Diencephalon (tissue), 1 donor: ENCODE results near the gene PTPN3. TPM values are rescaled to one million over a fixed set of nuclear protein-coding genes. Genes with fewer than 3 reads are reported as not detected.

Experiments
- small RNA-seq: library from RNA; depleted of rRNA; stranded (forward); fragments of <200 nt; gene quantifications from one replicate; pipeline ENCODE3, GENCODE V24; 2014
- total RNA-seq: library from RNA; depleted of rRNA; stranded (reverse); fragments of >200 nt; gene quantifications from one replicate; pipeline ENCODE4 v1.2.3, GENCODE V29; 2014

PTPN3 gene, protein sequence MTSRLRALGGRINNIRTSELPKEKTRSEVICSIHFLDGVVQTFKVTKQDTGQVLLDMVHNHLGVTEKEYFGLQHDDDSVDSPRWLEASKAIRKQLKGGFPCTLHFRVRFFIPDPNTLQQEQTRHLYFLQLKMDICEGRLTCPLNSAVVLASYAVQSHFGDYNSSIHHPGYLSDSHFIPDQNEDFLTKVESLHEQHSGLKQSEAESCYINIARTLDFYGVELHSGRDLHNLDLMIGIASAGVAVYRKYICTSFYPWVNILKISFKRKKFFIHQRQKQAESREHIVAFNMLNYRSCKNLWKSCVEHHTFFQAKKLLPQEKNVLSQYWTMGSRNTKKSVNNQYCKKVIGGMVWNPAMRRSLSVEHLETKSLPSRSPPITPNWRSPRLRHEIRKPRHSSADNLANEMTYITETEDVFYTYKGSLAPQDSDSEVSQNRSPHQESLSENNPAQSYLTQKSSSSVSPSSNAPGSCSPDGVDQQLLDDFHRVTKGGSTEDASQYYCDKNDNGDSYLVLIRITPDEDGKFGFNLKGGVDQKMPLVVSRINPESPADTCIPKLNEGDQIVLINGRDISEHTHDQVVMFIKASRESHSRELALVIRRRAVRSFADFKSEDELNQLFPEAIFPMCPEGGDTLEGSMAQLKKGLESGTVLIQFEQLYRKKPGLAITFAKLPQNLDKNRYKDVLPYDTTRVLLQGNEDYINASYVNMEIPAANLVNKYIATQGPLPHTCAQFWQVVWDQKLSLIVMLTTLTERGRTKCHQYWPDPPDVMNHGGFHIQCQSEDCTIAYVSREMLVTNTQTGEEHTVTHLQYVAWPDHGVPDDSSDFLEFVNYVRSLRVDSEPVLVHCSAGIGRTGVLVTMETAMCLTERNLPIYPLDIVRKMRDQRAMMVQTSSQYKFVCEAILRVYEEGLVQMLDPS
- total RNA-seq: 23.5 TPM

DNA sequence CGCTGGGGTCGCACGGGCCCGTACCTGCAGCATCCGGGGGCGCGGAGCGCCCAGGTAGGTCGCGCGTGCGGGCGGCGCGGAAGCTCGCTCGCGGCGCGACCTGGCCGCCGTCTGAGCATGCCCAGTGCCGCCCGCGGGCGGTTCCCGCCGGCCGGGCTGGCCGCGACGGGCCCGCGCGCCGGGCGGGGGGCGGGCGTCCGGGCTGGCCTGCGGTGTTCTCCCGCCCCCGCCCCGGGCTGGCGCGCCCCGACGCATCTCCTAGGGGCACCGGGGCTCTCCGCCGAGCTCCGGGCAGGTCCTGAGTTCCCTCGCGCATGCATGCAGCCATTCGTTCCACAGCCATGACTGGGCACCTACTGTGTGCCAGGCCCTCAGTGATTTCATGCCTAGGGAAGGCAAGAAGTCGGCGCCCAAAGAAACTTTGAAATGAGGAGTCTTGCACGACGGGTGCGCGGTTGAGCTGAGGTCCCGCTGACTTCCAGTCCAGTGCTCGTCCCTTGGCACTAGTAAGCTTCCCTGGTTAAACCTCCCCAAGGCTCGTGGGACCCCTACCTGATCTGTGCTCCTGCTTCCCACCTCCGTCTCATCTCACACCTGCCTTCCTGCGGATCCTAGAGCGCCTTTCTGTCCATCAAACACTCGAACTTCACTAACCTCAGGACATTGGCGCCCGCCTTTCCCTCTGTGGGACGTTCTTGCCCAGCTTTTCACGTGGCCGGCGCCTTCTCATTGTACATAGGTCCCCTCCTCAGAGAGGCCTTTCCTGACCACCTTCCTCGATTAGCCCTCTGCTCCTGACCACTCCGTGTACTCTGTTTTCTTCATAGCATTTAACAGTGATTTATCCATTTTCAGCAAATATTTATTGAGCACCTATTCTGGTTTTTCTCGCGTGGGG lies at the start of gene PTPN3:
Gene PTPN3, minus strand, starts transcription at position 113 of the 898 bp plus-strand sequence. CDS start 34,873 bp downstream, outside the sequence.

Small RNA genes within 50 kb of the gene (small RNA-seq; reads per million reads assigned to genes)
- gene MIR3927: not detected

Other genes starting within 250 kb of the PTPN3 start
- 19.8 TPM for gene EPB41L4B, start 177.2 kb downstream of the PTPN3 start, total RNA-seq